ENCODE data around the gene ARR3.
"Not testable (repeated sequence)": the region's sequence is repeated elsewhere in the genome, so short reads cannot be mapped to it uniquely, and the experiment has no call there.

The ARR3 gene

GRCh38 chrX:70292788-70293187 is 24.7 kb downstream of the ARR3 start:
- no peak for DNase-seq (ENCODE audit: low read depth)
- no peak for TF ChIP-seq CTCF (IDR thresholded peaks at IDR 0.05; ENCODE audit: control insufficient read depth, insufficient read depth, low read depth, low read length, missing control alignments)
- H3K4me3 ChIP-seq (ENCODE audit: control insufficient read depth, low read depth, low read length) = no peak overlapping the region

GRCh38 chrX:70293621-70294020 is 25.5 kb downstream of the ARR3 start:
- H3K4me3 ChIP-seq (ENCODE audit: control insufficient read depth, low read depth, low read length) = no peak overlapping the region
- TF ChIP-seq CTCF (IDR thresholded peaks at IDR 0.05; ENCODE audit: control insufficient read depth, insufficient read depth, low read depth, low read length, missing control alignments) = no peak
- no peak for DNase-seq (ENCODE audit: low read depth)

DNA sequence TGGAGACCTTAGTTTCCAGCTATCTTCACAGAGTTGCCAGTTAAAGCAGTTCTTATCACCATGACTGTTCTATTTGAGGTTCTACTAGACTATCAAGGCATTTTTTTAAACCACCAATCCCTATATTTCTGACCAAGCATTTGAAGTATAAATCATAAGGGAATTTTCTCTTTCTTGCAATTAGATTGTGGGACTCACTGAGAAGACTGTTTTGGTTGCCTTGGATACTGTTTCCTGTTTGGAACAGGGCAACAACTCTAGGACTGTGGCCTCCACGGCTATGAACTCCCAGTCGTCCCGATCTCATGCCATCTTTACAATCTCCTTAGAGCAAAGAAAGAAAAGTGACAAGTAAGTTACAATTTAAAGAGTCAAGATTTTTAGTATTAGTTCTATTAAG is 33.6 kb downstream of the ARR3 start:
- no peak for TF ChIP-seq CTCF (IDR thresholded peaks at IDR 0.05; ENCODE audit: control insufficient read depth, insufficient read depth, low read depth, low read length, missing control alignments)
- H3K4me3 ChIP-seq (ENCODE audit: control insufficient read depth, low read depth, low read length) = no peak overlapping the region
- no peak for DNase-seq (ENCODE audit: low read depth)

- DNase-seq (ENCODE audit: low read depth) = no peak
- no peak overlapping the region for H3K4me3 ChIP-seq (ENCODE audit: control insufficient read depth, low read depth, low read length)
- TF ChIP-seq CTCF (IDR thresholded peaks at IDR 0.05; ENCODE audit: control insufficient read depth, insufficient read depth, low read depth, low read length, missing control alignments) = no peak
Measured at GRCh38 chrX:70313503-70313902, 45.4 kb downstream of the ARR3 start.

DNA sequence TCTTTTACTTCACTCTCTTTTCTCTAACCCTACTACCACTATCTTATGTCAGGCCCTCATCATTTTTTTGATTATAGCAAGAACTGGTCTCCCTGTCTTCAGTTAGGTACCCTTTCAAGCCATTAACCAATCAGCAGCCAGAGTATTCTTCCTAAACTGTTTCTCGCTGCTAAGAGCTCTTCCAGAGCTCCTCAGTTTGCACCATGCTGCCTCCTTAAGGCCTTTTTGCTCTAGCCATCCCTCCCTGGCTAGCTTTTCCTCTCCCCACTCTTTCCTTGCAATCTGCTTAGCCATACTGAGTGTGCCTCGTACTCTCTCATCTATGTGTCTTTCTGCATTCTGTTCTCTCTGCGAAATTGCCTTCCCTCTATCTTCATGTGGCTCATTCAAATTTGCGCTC is 54.6 kb downstream of the ARR3 start:
- DNase-seq (ENCODE audit: low read depth) = no peak
- no peak for TF ChIP-seq CTCF (IDR thresholded peaks at IDR 0.05; ENCODE audit: control insufficient read depth, insufficient read depth, low read depth, low read length, missing control alignments)

GRCh38 chrX:70323628-70324027 is 55.5 kb downstream of the ARR3 start:
- not testable (repeated sequence) for H3K4me3 ChIP-seq (ENCODE audit: control insufficient read depth, low read depth, low read length); DNase-seq (ENCODE audit: low read depth)

More for the DNA sequence above, 54.6 kb downstream of the ARR3 start:
- no peak overlapping the region for H3K4me3 ChIP-seq (ENCODE audit: control insufficient read depth, low read depth, low read length)

DNA sequence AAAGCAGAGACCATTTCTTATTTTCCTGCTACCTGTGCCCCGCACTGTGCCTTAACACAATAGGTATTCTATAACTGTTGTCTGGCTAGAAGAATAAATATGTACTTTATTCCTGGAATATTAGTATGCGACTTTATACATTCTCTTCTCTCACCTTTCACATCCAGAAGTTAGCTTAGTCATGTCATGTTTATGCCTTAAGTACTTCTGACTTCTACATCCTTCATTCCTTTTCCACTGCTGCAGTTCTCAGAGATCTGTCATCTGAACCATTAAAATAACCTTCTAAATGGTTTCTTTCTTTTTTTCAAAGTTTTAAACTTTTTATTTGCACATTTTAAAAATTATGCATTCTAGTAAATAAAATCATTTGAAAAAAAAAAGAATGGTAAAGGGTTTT is 56.2 kb downstream of the ARR3 start:
- H3K4me3 ChIP-seq (ENCODE audit: control insufficient read depth, low read depth, low read length) = no peak overlapping the region
- TF ChIP-seq CTCF (IDR thresholded peaks at IDR 0.05; ENCODE audit: control insufficient read depth, insufficient read depth, low read depth, low read length, missing control alignments) = no peak

More for the DNA sequence above, 56.2 kb downstream of the ARR3 start:
- no peak for DNase-seq (ENCODE audit: low read depth)
